ENCODE data around the gene NR1H3.

- TF ChIP-seq POLR2A (IDR thresholded peaks at IDR 0.05) (no peak), CTCF (IDR thresholded peaks at IDR 0.05) (no peak)
These were observed 44.9 kb upstream of the NR1H3 start for GRCh38 chr11:47212938-47213337.
